Keratinocyte (primary cell): ENCODE measurements around the gene FGD1. TPM values are rescaled to one million over a fixed set of nuclear protein-coding genes. Genes with fewer than 3 reads are reported as not detected.

ENCODE experiments used
- DNase-seq: peaks from one replicate; pipeline ENCODE4 v3.0.0-alpha.2; 2011; ENCODE audit warnings: low read depth, missing footprints, low spot score
- FAIRE-seq: peaks from 2 replicates; lab custom pipeline; 2011; peaks lifted over from hg19 to GRCh38; lab: Jason Lieb, UNC
- H2AFZ ChIP-seq: 2 replicates; pipeline ENCODE4 v1.6.0; 2012; ENCODE audit warnings: low read length, control low read depth, inconsistent platforms; ENCODE audit not compliant: control insufficient read depth
- H3K27ac ChIP-seq: 2 replicates; pipeline ENCODE4 v1.5.1; 2011; ENCODE audit warnings: low read length; ENCODE audit not compliant: control insufficient read depth, insufficient read depth
- H3K27me3 ChIP-seq: 3 replicates; pipeline ENCODE4 v1.6.0; 2011; ENCODE audit warnings: low read length; ENCODE audit not compliant: control insufficient read depth, insufficient read depth; ENCODE audit errors: extremely low read depth
- H3K36me3 ChIP-seq, 2 experiments: 2 replicates in 1 of 2; 3 replicates in 1 of 2; pipeline ENCODE4 v1.5.1; 2011; ENCODE audit warnings: low read length in 2 of 2, mild to moderate bottlenecking in 1 of 2; ENCODE audit not compliant: control insufficient read depth in 2 of 2, insufficient read depth in 2 of 2; ENCODE audit errors: extremely low read depth in 1 of 2
- H3K4me1 ChIP-seq: 3 replicates; pipeline ENCODE4 v1.5.1; 2011; ENCODE audit warnings: low read length; ENCODE audit not compliant: control insufficient read depth, insufficient read depth; ENCODE audit errors: extremely low read depth
- H3K4me2 ChIP-seq: 3 replicates; pipeline ENCODE4 v1.6.0; 2011; ENCODE audit warnings: low read depth, low read length; ENCODE audit not compliant: control insufficient read depth, insufficient read depth; ENCODE audit errors: extremely low read depth
- H3K4me3 ChIP-seq, 3 experiments: fragments of 200-600 bp in 1 of 3; sonication (generic) in 1 of 3; 2 replicates in 2 of 3; 3 replicates in 1 of 3; pipeline ENCODE4 v1.5.1; 2011 to 2016; ENCODE audit warnings: low read length in 3 of 3, mild to moderate bottlenecking in 3 of 3, control low read depth in 2 of 3, inconsistent platforms in 1 of 3, low read depth in 1 of 3, mixed read lengths in 1 of 3, mixed run types in 1 of 3, moderate library complexity in 1 of 3; ENCODE audit not compliant: control insufficient read depth in 2 of 3, insufficient read depth in 2 of 3; ENCODE audit errors: extremely low read depth in 1 of 3
- H3K79me2 ChIP-seq: 2 replicates; pipeline ENCODE4 v1.6.0; 2012; ENCODE audit warnings: low read length; ENCODE audit not compliant: control insufficient read depth, insufficient read depth
- H3K9ac ChIP-seq: 3 replicates; pipeline ENCODE4 v1.6.0; 2011; ENCODE audit warnings: low read length; ENCODE audit not compliant: control insufficient read depth, insufficient read depth; ENCODE audit errors: extremely low read depth
- H3K9me1 ChIP-seq: 3 replicates; pipeline ENCODE4 v1.6.0; 2011; ENCODE audit warnings: low read length; ENCODE audit not compliant: control insufficient read depth, insufficient read depth; ENCODE audit errors: extremely low read depth
- H3K9me3 ChIP-seq: 2 replicates; pipeline ENCODE4 v1.5.1; 2012; ENCODE audit warnings: low read depth, low read length; ENCODE audit not compliant: control insufficient read depth
- H4K20me1 ChIP-seq: 3 replicates; pipeline ENCODE4 v1.6.0; 2011; ENCODE audit warnings: low read length; ENCODE audit not compliant: control insufficient read depth, insufficient read depth; ENCODE audit errors: extremely low read depth
- CTCF ChIP-seq, 3 experiments: IDR thresholded peaks in 1 of 3; conservative IDR thresholded peaks in 1 of 3; optimal IDR thresholded peaks in 1 of 3; 2 replicates in 2 of 3; 3 replicates in 1 of 3; pipeline versions ENCODE3 to v1.5.1; 2011; ENCODE audit warnings: low read length in 3 of 3, mild to moderate bottlenecking in 3 of 3, moderate library complexity in 2 of 3, control low read depth in 1 of 3, inconsistent platforms in 1 of 3; ENCODE audit not compliant: insufficient read depth in 2 of 3; ENCODE audit errors: extremely low read depth in 1 of 3
- EZH2 ChIP-seq: IDR thresholded peaks from one replicate; pipeline ENCODE4 v1.6.1; 2012; ENCODE audit warnings: inconsistent platforms, mild to moderate bottlenecking, low read length, moderate library complexity
- dilution Hi-C: fragments of 300-500 bp; cut with MboI; formaldehyde crosslinking; loops from one replicate; pipeline ENCODE4 v1.7.0; 2020; ENCODE audit warnings: low sequenced_read_pairs; ENCODE audit not compliant: extremely low pct_ligation_motif_present
- polyA plus RNA-seq, 5 experiments: library from polyadenylated mRNA; depleted of rRNA in 3 of 5; stranded (reverse) in 3 of 5; stranded (forward) in 1 of 5; unstranded in 1 of 5; fragments of >200 nt; gene quantifications; 1 replicate in 1 of 5; 2 replicates in 3 of 5; 3 replicates in 1 of 5; pipeline versions ENCODE4 v1.2.1 to v1.2.3, GENCODE V29; 2011 to 2012; ENCODE audit warnings: missing spikeins in 2 of 5, low read depth in 1 of 5, low replicate concordance in 1 of 5

Gene FGD1
- polyA plus RNA-seq, 1 donor (not counting 4 experiments of a cell fraction or from before 2014, with no cell fraction given): 2.9 TPM

GRCh38 chrX:54470054-54470760 lies 25.8 kb downstream of the FGD1 start:
- no peak for FAIRE-seq
- H3K27me3 ChIP-seq: no peaks in the 10 kb centered on the region
- dilution Hi-C loops: no loop called here

GRCh38 chrX:54452920-54453319 lies 43.1 kb downstream of the FGD1 start:
- FAIRE-seq (no peak), DNase-seq (no peak)
- H3K4me3 ChIP-seq: no peak overlapping the region
- no peak overlapping the region for H3K4me2 ChIP-seq
- H3K36me3 ChIP-seq: peaks cover 0 to 5% of the 10 kb centered on the region in 2 experiments
- H4K20me1 ChIP-seq: no peaks in the 10 kb centered on the region
- H3K79me2 ChIP-seq: no peaks in the 10 kb centered on the region
- no peak for TF ChIP-seq EZH2
- no peak for TF ChIP-seq CTCF (optimal IDR thresholded peaks at IDR 0.05 in 1 of 3, IDR thresholded peaks at IDR 0.05 in 1 of 3, conservative IDR thresholded peaks at IDR 0.05 in 1 of 3; ENCODE audit: extremely low read depth in 1 of 3, insufficient read depth in 2 of 3, low read length in 3 of 3)
- no peak overlapping the region for H3K27ac ChIP-seq
- no peaks in the 10 kb centered on the region for H3K4me1 ChIP-seq
- H3K9me1 ChIP-seq: no peaks in the 10 kb centered on the region
- no peaks in the 10 kb centered on the region for H3K9me3 ChIP-seq
- dilution Hi-C loops: no loop called here
- H3K27me3 ChIP-seq: no peaks in the 10 kb centered on the region
- H2AFZ ChIP-seq: no peak overlapping the region
- H3K9ac ChIP-seq: no peak overlapping the region

More at GRCh38 chrX:54470054-54470760, 25.8 kb downstream of the FGD1 start:
- H3K9ac ChIP-seq: no peak overlapping the region
- H3K4me2 ChIP-seq: no peak overlapping the region
- H3K79me2 ChIP-seq: peaks cover 14% of the 10 kb centered on the region
- H3K9me1 ChIP-seq: no peaks in the 10 kb centered on the region
- H4K20me1 ChIP-seq: no peaks in the 10 kb centered on the region
- H3K4me3 ChIP-seq: no peak overlapping the region
- H3K4me1 ChIP-seq: peaks cover 7% of the 10 kb centered on the region
- no peak overlapping the region for H3K27ac ChIP-seq
- no peak for DNase-seq
- peaks cover 6 to 9% of the 10 kb centered on the region in 2 experiments for H3K36me3 ChIP-seq
- no peak overlapping the region for H2AFZ ChIP-seq
- no peaks in the 10 kb centered on the region for H3K9me3 ChIP-seq
- TF ChIP-seq EZH2: no peak
- TF ChIP-seq CTCF (optimal IDR thresholded peaks at IDR 0.05 in 1 of 3, IDR thresholded peaks at IDR 0.05 in 1 of 3, conservative IDR thresholded peaks at IDR 0.05 in 1 of 3; ENCODE audit: extremely low read depth in 1 of 3, insufficient read depth in 2 of 3, low read length in 3 of 3): no peak
